KMS-11 (cell line): ENCODE measurements around the gene SLC16A2.

Experiments used
- H2AFZ ChIP-seq: fragments of 200-600 bp; sonication (generic); 2 replicates; pipeline ENCODE4 v1.6.1; 2016; ENCODE audit warnings: antibody characterized with exemption, mixed run types, low read depth
- H3K27ac ChIP-seq: fragments of 200-600 bp; sonication (generic); 2 replicates; pipeline ENCODE4 v1.6.1; 2016; ENCODE audit warnings: mild to moderate bottlenecking, mixed run types
- H3K27me3 ChIP-seq: fragments of 200-600 bp; sonication (generic); 2 replicates; pipeline ENCODE4 v1.6.1; 2017; ENCODE audit warnings: mild to moderate bottlenecking, low read depth, mixed run types, moderate library complexity; ENCODE audit not compliant: insufficient read depth
- H3K36me3 ChIP-seq: fragments of 200-600 bp; sonication (generic); 2 replicates; pipeline ENCODE4 v1.6.1; 2017; ENCODE audit warnings: mild to moderate bottlenecking, mixed run types; ENCODE audit not compliant: insufficient read depth
- H3K4me1 ChIP-seq: fragments of 200-600 bp; sonication (generic); 2 replicates; pipeline ENCODE4 v1.6.1; 2016; ENCODE audit warnings: mild to moderate bottlenecking, low read depth, mixed run types; ENCODE audit not compliant: poor library complexity, severe bottlenecking
- H3K4me2 ChIP-seq: fragments of 200-600 bp; sonication (generic); 2 replicates; pipeline ENCODE4 v1.7.0; 2016; ENCODE audit warnings: mild to moderate bottlenecking, mixed run types
- H3K4me3 ChIP-seq: fragments of 200-600 bp; sonication (generic); IDR thresholded peaks from 2 replicates; pipeline ENCODE4 v1.6.1; 2017; ENCODE audit warnings: low read depth, low read length, mixed read lengths; ENCODE audit not compliant: insufficient read depth
- H3K79me2 ChIP-seq: fragments of 200-600 bp; sonication (generic); 2 replicates; pipeline ENCODE4 v1.6.1; 2016; ENCODE audit warnings: low read depth, mixed run types; ENCODE audit not compliant: insufficient read depth
- H3K9ac ChIP-seq: fragments of 200-600 bp; sonication (generic); 2 replicates; pipeline ENCODE4 v1.6.1; 2016; ENCODE audit warnings: mild to moderate bottlenecking, mixed run types
- H4K20me1 ChIP-seq: fragments of 200-600 bp; sonication (generic); 2 replicates; pipeline ENCODE4 v1.6.1; 2016; ENCODE audit warnings: mild to moderate bottlenecking, mixed run types; ENCODE audit not compliant: insufficient read depth
- CTCF ChIP-seq: fragments of 200-600 bp; sonication (generic); conservative IDR thresholded peaks from 2 replicates; pipeline ENCODE4 v1.6.1; 2017; ENCODE audit warnings: low read depth, mild to moderate bottlenecking, antibody characterized with exemption, low read length, moderate library complexity, mixed read lengths

Gene SLC16A2

GRCh38 chrX:74498924-74499323 is 77.6 kb downstream of the SLC16A2 start:
- no peak overlapping the region for H3K4me2 ChIP-seq
- H3K4me1 ChIP-seq, result no peaks in the 10 kb centered on the region
- H2AFZ ChIP-seq, result no peak overlapping the region
- no peaks in the 10 kb centered on the region for H3K27me3 ChIP-seq
- no peak for TF ChIP-seq CTCF
- H3K9ac ChIP-seq, result no peak overlapping the region
- H3K79me2 ChIP-seq, result no peaks in the 10 kb centered on the region
- H4K20me1 ChIP-seq, result no peaks in the 10 kb centered on the region
- no peak overlapping the region for H3K27ac ChIP-seq
- no peak overlapping the region for H3K4me3 ChIP-seq
- H3K36me3 ChIP-seq, result no peaks in the 10 kb centered on the region

GRCh38 chrX:74500067-74500466 is 78.8 kb downstream of the SLC16A2 start:
- Histone ChIP-seq H2AFZ (no peak overlapping the region), H3K27me3 (no peaks in the 10 kb centered on the region), H3K79me2 (no peaks in the 10 kb centered on the region), H3K36me3 (no peaks in the 10 kb centered on the region), H3K4me2 (no peak overlapping the region), H3K4me1 (no peaks in the 10 kb centered on the region), H4K20me1 (no peaks in the 10 kb centered on the region), H3K9ac (no peak overlapping the region), H3K4me3 (no peak overlapping the region), H3K27ac (no peak overlapping the region)
- no peak for TF ChIP-seq CTCF

- Histone ChIP-seq H3K4me2 (no peak overlapping the region), H3K36me3 (no peaks in the 10 kb centered on the region), H4K20me1 (no peaks in the 10 kb centered on the region), H3K27ac (no peak overlapping the region), H2AFZ (no peak overlapping the region), H3K79me2 (no peaks in the 10 kb centered on the region), H3K4me1 (no peaks in the 10 kb centered on the region), H3K4me3 (no peak overlapping the region), H3K27me3 (no peaks in the 10 kb centered on the region), H3K9ac (no peak overlapping the region)
- TF ChIP-seq CTCF, result no peak
These were observed 79.3 kb downstream of the SLC16A2 start for GRCh38 chrX:74500555-74500954.

- H3K27ac ChIP-seq, result no peak overlapping the region
- no peaks in the 10 kb centered on the region for H3K27me3 ChIP-seq
- H2AFZ ChIP-seq, result no peak overlapping the region
- no peak overlapping the region for H3K9ac ChIP-seq
- no peaks in the 10 kb centered on the region for H3K4me1 ChIP-seq
- no peaks in the 10 kb centered on the region for H3K36me3 ChIP-seq
- TF ChIP-seq CTCF, result no peak
- no peaks in the 10 kb centered on the region for H3K79me2 ChIP-seq
- H4K20me1 ChIP-seq, result no peaks in the 10 kb centered on the region
- no peak overlapping the region for H3K4me3 ChIP-seq
- no peak overlapping the region for H3K4me2 ChIP-seq
These were observed 84.1 kb downstream of the SLC16A2 start for GRCh38 chrX:74505437-74505836.
